NCI-H345 treated with DMSO at 0.1 percent for 48 hours (cell line): ENCODE data around the gene GRWD1.

Source experiments
- DNase-seq: peaks from one replicate; lab custom pipeline; 2025; ENCODE audit not compliant: unreplicated experiment; lab: John Stamatoyannopoulos, UW

Gene GRWD1

GRCh38 chr19:48445606-48446481, at the start of gene GRWD1:
Gene GRWD1, plus strand, starts transcription at chr19:48445983. Its CDS starts 23 bp downstream, at chr19:48446006.
- peak; percentile 83 for DNase-seq

- DNase-seq: no peak
Observed at GRCh38 chr19:48396016-48396823, 49.6 kb upstream of the GRWD1 start.

GRCh38 chr19:48396824-48397176, 49.0 kb upstream of the GRWD1 start:
- no peak for DNase-seq

GRCh38 chr19:48397263-48398101, 48.3 kb upstream of the GRWD1 start:
- no peak for DNase-seq

- no peak for DNase-seq
Observed at GRCh38 chr19:48398102-48398374, 47.7 kb upstream of the GRWD1 start.

GRCh38 chr19:48398375-48399235, 47.2 kb upstream of the GRWD1 start:
- no peak for DNase-seq

GRCh38 chr19:48400018-48400742, 45.6 kb upstream of the GRWD1 start:
- peak; percentile 33 for DNase-seq

- no peak for DNase-seq
Observed at GRCh38 chr19:48401287-48401686, 44.5 kb upstream of the GRWD1 start.

- DNase-seq: no peak
Observed at GRCh38 chr19:48403606-48404005, 42.2 kb upstream of the GRWD1 start.

- no peak for DNase-seq
Observed at GRCh38 chr19:48405010-48405659, 40.6 kb upstream of the GRWD1 start.

GRCh38 chr19:48405850-48406249, 39.9 kb upstream of the GRWD1 start:
- no peak for DNase-seq

- no peak for DNase-seq
Observed at GRCh38 chr19:48413879-48414587, 31.8 kb upstream of the GRWD1 start.

GRCh38 chr19:48415395-48415794, 30.4 kb upstream of the GRWD1 start:
- no peak for DNase-seq

GRCh38 chr19:48415806-48416221, 30.0 kb upstream of the GRWD1 start:
- DNase-seq: no peak

GRCh38 chr19:48417421-48417820, 28.4 kb upstream of the GRWD1 start:
- DNase-seq: no peak

GRCh38 chr19:48418317-48419064, 27.3 kb upstream of the GRWD1 start:
- DNase-seq: no peak

- DNase-seq: no peak
Observed at GRCh38 chr19:48419158-48419920, 26.4 kb upstream of the GRWD1 start.
